Body of pancreas (tissue), 4 donors: ENCODE results near the gene LRP1-AS. TPM values are rescaled to one million over a fixed set of nuclear protein-coding genes. Genes with fewer than 3 reads are reported as not detected.

ENCODE experiments used
- ATAC-seq: fragments of 150-250 bp; one replicate; pipeline ENCODE4 v1.9.1; 2016
- DNase-seq, 4 donors: peaks; one replicate each; pipeline ENCODE4 v3.0.0-alpha.2; 2019
- H3K27ac ChIP-seq, 4 donors: fragments of 200-600 bp; sonication (generic); 1 replicate in 3 of 4; 2 replicates in 1 of 4; pipeline versions ENCODE4 v1.5.1 to v1.6.1; 2016 to 2019; ENCODE audit warnings: mild to moderate bottlenecking in 1 of 4, mixed read lengths in 1 of 4, moderate library complexity in 1 of 4
- H3K27me3 ChIP-seq, 2 donors: fragments of 200-600 bp; sonication (generic); one replicate each; pipeline ENCODE4 v1.6.0; 2016; ENCODE audit warnings: mild to moderate bottlenecking in 1 of 2
- H3K36me3 ChIP-seq, 2 donors: fragments of 200-600 bp; sonication (generic); replicated peaks in 1 of 2; 2 replicates each; pipeline ENCODE4 v1.5.1; 2016; ENCODE audit warnings: low read depth in 2 of 2; ENCODE audit not compliant: insufficient read depth in 1 of 2
- H3K4me1 ChIP-seq: fragments of 200-600 bp; sonication (generic); one replicate; pipeline ENCODE4 v1.6.0; 2016
- H3K4me3 ChIP-seq, 2 donors: fragments of 200-600 bp; sonication (generic); 1 replicate in 1 of 2; 2 replicates in 1 of 2; pipeline ENCODE4 v1.5.1; 2016 to 2019
- H3K9me3 ChIP-seq, 3 donors: fragments of 200-600 bp; sonication (generic); 1 replicate in 2 of 3; 2 replicates in 1 of 3; pipeline ENCODE4 v1.5.1; 2016
- POLR2A ChIP-seq, 3 donors: fragments of 450-650 bp; IDR thresholded peaks; one replicate each; pipeline ENCODE4 v1.6.1; 2016; ENCODE audit warnings: antibody characterized with exemption in 3 of 3, mild to moderate bottlenecking in 2 of 3
- WGBS, 2 donors: methylation state at CpG; one replicate each; pipeline ENCODE4 v1.1.5; 2017; 5-methylcytosine and 5-hydroxymethylcytosine counted together
- intact Hi-C: fragments of 100-400 bp; cut with DNase I; formaldehyde crosslinking; loops from one replicate; pipeline ENCODE4 v1.15.1; 2023
- total RNA-seq, 2 donors: library from RNA; depleted of rRNA; stranded (reverse); fragments of >200 nt; gene quantifications; one replicate each; pipeline ENCODE4 v1.1.0, GENCODE V29; 2016
- TF ChIP-seq, protein P1 (sequence below), 7 experiments: fragments of 450-650 bp in 4 of 7; fragments of 200-600 bp in 3 of 7; sonication (generic) in 3 of 7; IDR thresholded peaks; one replicate each; pipeline ENCODE4 v1.5.1; 2016 to 2019; ENCODE audit warnings: antibody characterized with exemption in 7 of 7

Gene LRP1-AS
- total RNA-seq, 2 donors from 2014 or later = not detected

DNA sequence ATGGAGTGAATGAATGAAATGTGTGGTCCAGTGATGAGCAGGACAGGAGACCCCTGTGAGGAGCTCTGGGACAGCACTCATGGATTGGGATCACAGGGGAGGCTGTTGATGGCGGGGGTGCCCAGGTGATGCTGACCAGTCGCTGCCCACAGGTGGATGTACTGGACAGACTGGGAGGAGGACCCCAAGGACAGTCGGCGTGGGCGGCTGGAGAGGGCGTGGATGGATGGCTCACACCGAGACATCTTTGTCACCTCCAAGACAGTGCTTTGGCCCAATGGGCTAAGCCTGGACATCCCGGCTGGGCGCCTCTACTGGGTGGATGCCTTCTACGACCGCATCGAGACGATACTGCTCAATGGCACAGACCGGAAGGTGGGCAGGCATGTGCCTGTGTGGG lies 13.3 kb upstream of the LRP1-AS start:
- no peak overlapping the region for H3K27ac ChIP-seq
- DNase-seq (no peak), ATAC-seq (no peak)
- peaks cover 0 to 1% of the 10 kb centered on the region in 2 donors for H3K36me3 ChIP-seq
- H3K9me3 ChIP-seq = no peaks in the 10 kb centered on the region
- intact Hi-C loops = no loop called here
- no peak overlapping the region for H3K4me3 ChIP-seq
- no peaks in the 10 kb centered on the region for H3K27me3 ChIP-seq
- no peaks in the 10 kb centered on the region for H3K4me1 ChIP-seq
- TF ChIP-seq POLR2A (IDR thresholded peaks at IDR 0.05) = no peak
- 95 to 96% methylated on average over 6 to 14 of the region's 14 CpGs for WGBS, 2 donors

GRCh38 chr12:57160040-57160439 lies 12.6 kb upstream of the LRP1-AS start:
- DNase-seq (no peak), ATAC-seq (no peak)
- TF ChIP-seq, protein P1, sequence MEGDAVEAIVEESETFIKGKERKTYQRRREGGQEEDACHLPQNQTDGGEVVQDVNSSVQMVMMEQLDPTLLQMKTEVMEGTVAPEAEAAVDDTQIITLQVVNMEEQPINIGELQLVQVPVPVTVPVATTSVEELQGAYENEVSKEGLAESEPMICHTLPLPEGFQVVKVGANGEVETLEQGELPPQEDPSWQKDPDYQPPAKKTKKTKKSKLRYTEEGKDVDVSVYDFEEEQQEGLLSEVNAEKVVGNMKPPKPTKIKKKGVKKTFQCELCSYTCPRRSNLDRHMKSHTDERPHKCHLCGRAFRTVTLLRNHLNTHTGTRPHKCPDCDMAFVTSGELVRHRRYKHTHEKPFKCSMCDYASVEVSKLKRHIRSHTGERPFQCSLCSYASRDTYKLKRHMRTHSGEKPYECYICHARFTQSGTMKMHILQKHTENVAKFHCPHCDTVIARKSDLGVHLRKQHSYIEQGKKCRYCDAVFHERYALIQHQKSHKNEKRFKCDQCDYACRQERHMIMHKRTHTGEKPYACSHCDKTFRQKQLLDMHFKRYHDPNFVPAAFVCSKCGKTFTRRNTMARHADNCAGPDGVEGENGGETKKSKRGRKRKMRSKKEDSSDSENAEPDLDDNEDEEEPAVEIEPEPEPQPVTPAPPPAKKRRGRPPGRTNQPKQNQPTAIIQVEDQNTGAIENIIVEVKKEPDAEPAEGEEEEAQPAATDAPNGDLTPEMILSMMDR (IDR thresholded peaks at IDR 0.05) = no peak
- no peak for TF ChIP-seq POLR2A (IDR thresholded peaks at IDR 0.05)
- H3K4me3 ChIP-seq = no peak overlapping the region
- H3K9me3 ChIP-seq = no peaks in the 10 kb centered on the region
- H3K27ac ChIP-seq = no peak overlapping the region
- no peaks in the 10 kb centered on the region for H3K4me1 ChIP-seq
- intact Hi-C loops = no loop called here
- H3K36me3 ChIP-seq = peaks cover 0 to 1% of the 10 kb centered on the region in 2 donors
- H3K27me3 ChIP-seq = no peaks in the 10 kb centered on the region
- WGBS, 2 donors = 76 to 89% methylated on average over 4 of the region's 4 CpGs

GRCh38 chr12:57159311-57159710 lies 11.9 kb upstream of the LRP1-AS start:
- TF ChIP-seq POLR2A (IDR thresholded peaks at IDR 0.05) = no peak
- TF ChIP-seq, protein P1 (IDR thresholded peaks at IDR 0.05) = no peak
- Histone ChIP-seq H3K4me3 (no peak overlapping the region), H3K27me3 (no peaks in the 10 kb centered on the region), H3K4me1 (no peaks in the 10 kb centered on the region), H3K9me3 (no peaks in the 10 kb centered on the region), H3K27ac (no peak overlapping the region), H3K36me3 (peaks cover 0 to 1% of the 10 kb centered on the region in 2 donors)
- intact Hi-C loops = no loop called here
- ATAC-seq (no peak), DNase-seq (no peak)
- WGBS, 2 donors = 65 to 76% methylated on average over 4 of the region's 4 CpGs

GRCh38 chr12:57158665-57159064 lies 11.2 kb upstream of the LRP1-AS start:
- H3K36me3 ChIP-seq = peaks cover 0 to 1% of the 10 kb centered on the region in 2 donors
- H3K4me1 ChIP-seq = no peaks in the 10 kb centered on the region
- ATAC-seq (no peak), DNase-seq (no peak)
- H3K4me3 ChIP-seq = no peak overlapping the region
- no peaks in the 10 kb centered on the region for H3K27me3 ChIP-seq
- TF ChIP-seq, protein P1 (IDR thresholded peaks at IDR 0.05) = no peak
- no peak for TF ChIP-seq POLR2A (IDR thresholded peaks at IDR 0.05)
- intact Hi-C loops = no loop called here
- H3K9me3 ChIP-seq = no peaks in the 10 kb centered on the region
- WGBS, 2 donors = 86 to 94% methylated on average over 3 to 4 of the region's 4 CpGs
- H3K27ac ChIP-seq = no peak overlapping the region

DNA sequence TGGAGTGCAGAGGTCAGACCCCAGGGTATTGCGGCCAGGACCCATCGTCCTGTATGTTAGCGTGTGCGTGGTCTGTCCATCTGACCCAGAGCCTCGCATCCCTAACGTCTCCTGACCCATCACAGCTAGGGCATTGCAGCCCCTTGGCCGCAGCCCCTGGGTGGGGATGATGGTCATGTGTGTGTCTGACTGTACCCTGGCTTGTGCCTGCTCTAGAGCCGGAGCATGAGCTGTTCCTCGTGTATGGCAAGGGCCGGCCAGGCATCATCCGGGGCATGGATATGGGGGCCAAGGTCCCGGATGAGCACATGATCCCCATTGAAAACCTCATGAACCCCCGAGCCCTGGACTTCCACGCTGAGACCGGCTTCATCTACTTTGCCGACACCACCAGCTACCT lies 10.8 kb upstream of the LRP1-AS start:
- TF ChIP-seq, protein P1 (IDR thresholded peaks at IDR 0.05) = no peak
- no peak for TF ChIP-seq POLR2A (IDR thresholded peaks at IDR 0.05)

More for the DNA sequence above, 10.8 kb upstream of the LRP1-AS start:
- WGBS, 2 donors = 86 to 95% methylated on average over 4 to 16 of the region's 16 CpGs
- no peak overlapping the region for H3K4me3 ChIP-seq
- H3K27me3 ChIP-seq = no peaks in the 10 kb centered on the region
- no peaks in the 10 kb centered on the region for H3K4me1 ChIP-seq
- intact Hi-C loops = no loop called here
- ATAC-seq (no peak), DNase-seq (no peak)
- peaks cover 0 to 1% of the 10 kb centered on the region in 2 donors for H3K36me3 ChIP-seq
- H3K27ac ChIP-seq = no peak overlapping the region
- no peaks in the 10 kb centered on the region for H3K9me3 ChIP-seq
